Mucosa of descending colon (tissue), 3 donors: Measurements from ENCODE around the gene PIP. TPM values are rescaled to one million over a fixed set of nuclear protein-coding genes. Genes with fewer than 3 reads are reported as not detected.

Source experiments
- ATAC-seq: fragments of 200-7000 bp; cut with Tn5 transposase; one replicate; pipeline ENCODE4 v1.9.1; 2020; ENCODE audit warnings: mild to moderate bottlenecking, moderate library complexity
- DNase-seq, 3 donors: peaks; one replicate each; pipeline ENCODE4 v3.0.0-alpha.2; 2020
- H3K36me3 ChIP-seq: fragments of 200-600 bp; one replicate; pipeline ENCODE4 v1.8.0; 2021; ENCODE audit warnings: low read depth, mild to moderate bottlenecking
- H3K4me1 ChIP-seq: fragments of 200-600 bp; one replicate; pipeline ENCODE4 v1.8.0; 2021; ENCODE audit warnings: low read depth, mild to moderate bottlenecking
- H3K4me3 ChIP-seq: fragments of 200-600 bp; one replicate; pipeline ENCODE4 v1.8.0; 2021; ENCODE audit warnings: mild to moderate bottlenecking
- H3K9me3 ChIP-seq: fragments of 200-600 bp; one replicate; pipeline ENCODE4 v1.8.0; 2021; ENCODE audit warnings: mild to moderate bottlenecking
- intact Hi-C, 2 donors: fragments of 100-400 bp; cut with DNase I in 1 of 2; cut with micrococcal nuclease in 1 of 2; formaldehyde crosslinking; loops; one replicate each; pipeline versions ENCODE4 v1.11.0 to v1.11.1; 2022; cut with DNase I, micrococcal nuclease
- total RNA-seq, 3 donors: library from RNA; stranded (reverse); fragmentation: NEBNext Ultra II Directional in 2 of 3; extraction: Animal tissue kit (Norgen Biotek cat#: 25700) in 2 of 3; gene quantifications; one replicate each; pipeline versions ENCODE4 v1.2.1 to v1.2.4, GENCODE V29; 2021 to 2023
- TF ChIP-seq, protein P1 (sequence below): fragments of 200-600 bp; IDR thresholded peaks from one replicate; pipeline ENCODE4 v1.8.0; 2022; ENCODE audit warnings: antibody characterized with exemption, mild to moderate bottlenecking
- donor health status: DM: no; HTN: no; CAD: no; lungs with moderate emphysema.
- donor health status: DM: no; HTN: no; CAD: no.
- donor health status: DM: no; HTN: yes; CAD: no.

PIP gene
- total RNA-seq, 3 donors from 2014 or later, result not detected

DNA sequence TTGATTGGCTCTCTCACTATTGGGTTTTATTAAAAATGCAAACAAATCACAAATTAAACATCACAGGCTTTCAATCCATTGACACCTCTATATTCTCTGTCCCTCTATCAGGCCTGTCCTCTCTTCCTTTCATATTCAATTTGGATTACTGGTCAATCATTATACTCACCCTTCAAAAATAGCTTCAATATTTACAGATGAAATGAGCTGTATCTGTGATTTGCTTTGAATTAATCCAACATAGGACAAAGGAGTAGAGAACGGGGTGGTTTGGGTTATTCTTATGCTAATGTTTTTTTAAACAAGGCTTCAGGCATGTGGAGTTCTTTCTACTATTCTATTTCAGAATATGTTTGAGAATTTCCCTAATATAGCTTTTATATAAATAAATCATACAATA, 53.7 kb downstream of the PIP start:
- intact Hi-C loops, result no loop called here
- TF ChIP-seq, protein P1, sequence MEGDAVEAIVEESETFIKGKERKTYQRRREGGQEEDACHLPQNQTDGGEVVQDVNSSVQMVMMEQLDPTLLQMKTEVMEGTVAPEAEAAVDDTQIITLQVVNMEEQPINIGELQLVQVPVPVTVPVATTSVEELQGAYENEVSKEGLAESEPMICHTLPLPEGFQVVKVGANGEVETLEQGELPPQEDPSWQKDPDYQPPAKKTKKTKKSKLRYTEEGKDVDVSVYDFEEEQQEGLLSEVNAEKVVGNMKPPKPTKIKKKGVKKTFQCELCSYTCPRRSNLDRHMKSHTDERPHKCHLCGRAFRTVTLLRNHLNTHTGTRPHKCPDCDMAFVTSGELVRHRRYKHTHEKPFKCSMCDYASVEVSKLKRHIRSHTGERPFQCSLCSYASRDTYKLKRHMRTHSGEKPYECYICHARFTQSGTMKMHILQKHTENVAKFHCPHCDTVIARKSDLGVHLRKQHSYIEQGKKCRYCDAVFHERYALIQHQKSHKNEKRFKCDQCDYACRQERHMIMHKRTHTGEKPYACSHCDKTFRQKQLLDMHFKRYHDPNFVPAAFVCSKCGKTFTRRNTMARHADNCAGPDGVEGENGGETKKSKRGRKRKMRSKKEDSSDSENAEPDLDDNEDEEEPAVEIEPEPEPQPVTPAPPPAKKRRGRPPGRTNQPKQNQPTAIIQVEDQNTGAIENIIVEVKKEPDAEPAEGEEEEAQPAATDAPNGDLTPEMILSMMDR, result no peak
- Histone ChIP-seq H3K36me3 (no peaks in the 10 kb centered on the region), H3K4me1 (no peaks in the 10 kb centered on the region), H3K4me3 (no peak overlapping the region), H3K9me3 (no peaks in the 10 kb centered on the region)
- ATAC-seq, result no peak
- no peak for DNase-seq

DNA sequence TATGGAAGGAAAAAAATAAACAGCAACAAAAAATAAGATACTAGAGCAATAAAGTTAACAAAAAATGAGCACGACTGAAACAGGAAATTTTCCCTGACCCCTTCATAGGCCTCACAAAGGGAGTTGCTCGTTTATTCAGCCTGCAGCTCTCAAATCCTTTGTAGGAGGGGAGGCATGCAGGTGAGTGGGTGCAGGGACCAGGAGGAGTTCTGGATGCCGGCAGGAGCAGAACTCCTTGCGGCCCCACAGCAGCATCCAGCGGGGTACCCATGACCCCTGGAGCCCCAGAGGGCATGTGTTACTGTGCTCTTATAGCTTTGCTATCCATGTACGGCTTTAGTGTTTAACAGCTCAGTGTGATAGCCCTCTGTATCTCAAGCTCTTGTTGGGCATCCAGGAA, 57.1 kb downstream of the PIP start:
- ATAC-seq (no peak), DNase-seq (no peak)
- TF ChIP-seq, protein P1, result no peak
- H3K4me1 ChIP-seq, result no peaks in the 10 kb centered on the region
- no peaks in the 10 kb centered on the region for H3K36me3 ChIP-seq
- no peaks in the 10 kb centered on the region for H3K9me3 ChIP-seq
- intact Hi-C loops, result no loop called here
- H3K4me3 ChIP-seq, result no peak overlapping the region

Other genes starting within 250 kb of the PIP start
- gene TRPV6, start 246.3 kb upstream of the PIP start, total RNA-seq, result under 1 TPM; 0.35 to 0.55 (median 0.44) TPM
- gene TRPV5, start 198.3 kb upstream of the PIP start, total RNA-seq, result not detected
- gene LLCFC1, start 192.6 kb upstream of the PIP start, total RNA-seq, result not detected
- under 1 TPM in 1 of 3 donors, not detected in 2; 0.55 TPM for gene KEL, start 169.7 kb upstream of the PIP start, total RNA-seq
- not detected for gene OR9A2, start 104.9 kb upstream of the PIP start, total RNA-seq
- not detected for gene OR6V1, start 79.7 kb upstream of the PIP start, total RNA-seq
- gene TAS2R39, start 51.3 kb downstream of the PIP start, total RNA-seq, result not detected
- not detected for gene TAS2R40, start 90.0 kb downstream of the PIP start, total RNA-seq
- 100 to 1,000 TPM; 193 to 363 (median 355) TPM for gene GSTK1, start 131.4 kb downstream of the PIP start, total RNA-seq
- gene TMEM139, start 152.9 kb downstream of the PIP start, total RNA-seq, result 10 to 100 TPM; 16.2 to 49.4 (median 46.6) TPM
- 10 to 100 TPM; 26.1 to 39.5 (median 33.4) TPM for gene CASP2, start 156.3 kb downstream of the PIP start, total RNA-seq
- not detected for gene CLCN1, start 184.0 kb downstream of the PIP start, total RNA-seq
- 1 to 10 TPM in 2 of 3 donors, under 1 TPM in 1; 0.43 to 6.2 (median 1.6) TPM for gene FAM131B, start 230.6 kb downstream of the PIP start, total RNA-seq
- gene ZYX, start 249.3 kb downstream of the PIP start, total RNA-seq, result 100 to 1,000 TPM in 2 of 3 donors, 10 to 100 TPM in 1; 49.0 to 203 (median 109) TPM